HL-60/S4 treated with retinoic acid at 250 ng/mL for 4 days and 3 days (cell line): ENCODE results near the gene F3.

Experiments
- in situ Hi-C: fragments of 300-500 bp; cut with MboI; formaldehyde crosslinking; loops from 2 replicates; pipeline ENCODE4 v1.7.0; 2022; ENCODE audit warnings: low sequenced_read_pairs

F3 gene

DNA sequence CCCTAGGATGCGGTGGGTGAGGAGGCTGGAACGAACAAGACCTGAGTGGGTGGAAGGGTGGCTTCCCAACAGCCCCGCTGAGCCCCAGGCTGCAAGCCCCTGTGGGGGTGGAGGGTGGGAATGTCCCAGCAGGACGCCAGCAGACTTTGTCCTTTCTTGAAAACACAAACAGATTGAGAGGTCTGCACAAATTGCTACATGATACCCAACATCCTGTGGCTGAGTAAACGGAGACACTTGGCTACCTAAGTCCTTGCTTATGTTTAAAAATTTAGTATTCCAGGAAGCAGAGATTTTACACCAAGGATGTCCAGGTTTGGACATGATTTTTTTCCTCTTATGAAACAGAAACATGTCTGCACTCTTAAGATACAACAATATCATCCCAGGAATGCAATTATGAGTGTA, 11.8 kb upstream of the F3 start:
- in situ Hi-C loops, result no loop called here

- in situ Hi-C loops, result no loop called here
Observed at GRCh38 chr1:94552071-94552586, 10.6 kb upstream of the F3 start.

DNA sequence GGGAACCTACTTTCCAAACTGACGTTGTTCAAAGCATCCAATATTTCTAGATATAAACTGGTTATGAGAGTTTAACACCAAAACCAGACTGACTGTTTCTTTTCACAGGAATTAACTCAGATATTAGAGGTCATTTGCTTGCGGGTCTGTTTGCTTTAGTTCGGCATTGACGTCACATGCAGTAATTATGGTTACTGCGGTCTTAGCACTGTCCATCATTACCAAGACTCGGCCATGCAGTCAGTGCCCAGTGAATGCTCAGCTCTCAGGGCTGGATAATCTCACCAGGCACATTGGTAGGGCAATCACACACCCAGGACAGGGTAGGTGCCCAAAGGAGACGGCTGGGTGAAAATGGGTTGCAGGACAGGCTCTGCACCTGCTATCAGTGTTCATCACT, 9.9 kb upstream of the F3 start:
- in situ Hi-C loops, result no loop called here

GRCh38 chr1:94550800-94551241, 9.3 kb upstream of the F3 start:
- in situ Hi-C loops, result no loop called here

DNA sequence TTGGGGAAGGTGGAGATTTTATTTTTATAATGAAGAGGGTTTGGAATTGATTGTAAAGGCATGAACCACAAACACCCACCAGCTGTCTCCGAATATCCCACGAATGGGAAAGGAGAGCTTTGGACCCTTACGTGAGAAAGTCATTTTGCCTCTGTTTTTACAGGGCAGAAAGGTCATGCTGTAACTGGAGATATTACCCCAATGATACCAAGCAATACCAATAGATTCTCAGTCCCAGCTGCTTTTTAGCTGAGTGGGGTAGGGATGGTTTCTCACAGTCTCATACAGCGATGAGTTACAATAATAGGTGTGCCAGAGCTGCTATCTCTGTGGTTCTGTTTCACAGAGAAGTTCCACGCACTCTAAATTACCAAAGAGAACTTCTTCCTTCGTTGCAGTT, 8.8 kb upstream of the F3 start:
- in situ Hi-C loops, result no loop called here

DNA sequence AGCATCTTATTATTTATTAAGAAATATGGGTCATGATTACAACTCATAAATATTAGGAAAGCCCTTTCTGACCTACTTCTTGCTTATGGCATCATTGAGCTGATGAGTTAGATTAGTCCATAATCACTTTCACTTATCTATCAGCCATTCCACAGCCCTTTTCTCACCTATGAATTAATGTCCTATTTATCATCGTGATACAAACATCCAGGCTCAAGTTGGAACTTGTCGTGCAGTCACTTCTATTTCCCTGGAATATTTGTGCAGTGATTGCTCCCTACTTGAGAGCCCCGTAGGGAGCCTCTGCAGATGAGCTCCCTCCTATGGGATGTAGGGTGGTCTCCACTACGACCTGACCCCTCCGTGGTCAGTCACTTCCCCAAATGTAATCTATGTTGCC, 8.1 kb upstream of the F3 start:
- in situ Hi-C loops, result no loop called here

GRCh38 chr1:94544706-94545490, 3.3 kb upstream of the F3 start:
- in situ Hi-C loops, result no loop called here

DNA sequence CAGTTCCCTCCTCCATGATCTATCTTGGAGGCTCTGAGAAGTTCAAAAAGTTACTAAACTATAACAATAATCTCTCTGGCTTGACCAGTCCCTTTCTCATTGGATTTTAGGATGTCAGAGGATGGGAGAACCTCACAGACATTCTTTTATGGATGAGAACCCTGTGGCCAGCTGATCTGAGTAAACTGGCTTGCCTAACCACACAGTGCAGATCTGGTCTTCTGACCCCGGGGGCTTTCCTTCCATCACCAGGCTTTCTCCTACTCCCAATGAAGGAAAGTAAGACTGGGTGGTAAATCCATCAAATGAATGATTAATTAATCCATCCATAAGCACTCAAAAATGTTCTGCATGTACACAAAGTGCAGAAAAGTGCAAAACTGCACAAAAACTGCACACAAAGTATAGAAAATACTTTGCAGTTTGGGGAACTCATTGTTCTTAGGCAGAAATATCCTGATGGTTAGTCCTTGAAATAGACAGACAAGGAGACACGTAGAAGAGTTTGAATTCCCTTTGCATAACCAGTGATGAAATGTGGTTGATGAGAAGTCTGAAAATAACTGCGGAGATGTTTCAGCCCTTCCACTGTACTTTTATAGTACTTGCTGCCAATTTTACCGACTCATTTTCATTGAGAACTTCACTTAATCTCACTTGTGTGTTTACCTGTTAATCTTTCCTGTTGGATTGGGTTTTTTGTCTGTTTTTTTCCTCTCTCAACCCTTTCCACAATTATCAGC, 2.5 kb upstream of the F3 start:
- in situ Hi-C loops, result no loop called here

- in situ Hi-C loops, result no loop called here
Observed at GRCh38 chr1:94543001-94543400, 1.4 kb upstream of the F3 start.

DNA sequence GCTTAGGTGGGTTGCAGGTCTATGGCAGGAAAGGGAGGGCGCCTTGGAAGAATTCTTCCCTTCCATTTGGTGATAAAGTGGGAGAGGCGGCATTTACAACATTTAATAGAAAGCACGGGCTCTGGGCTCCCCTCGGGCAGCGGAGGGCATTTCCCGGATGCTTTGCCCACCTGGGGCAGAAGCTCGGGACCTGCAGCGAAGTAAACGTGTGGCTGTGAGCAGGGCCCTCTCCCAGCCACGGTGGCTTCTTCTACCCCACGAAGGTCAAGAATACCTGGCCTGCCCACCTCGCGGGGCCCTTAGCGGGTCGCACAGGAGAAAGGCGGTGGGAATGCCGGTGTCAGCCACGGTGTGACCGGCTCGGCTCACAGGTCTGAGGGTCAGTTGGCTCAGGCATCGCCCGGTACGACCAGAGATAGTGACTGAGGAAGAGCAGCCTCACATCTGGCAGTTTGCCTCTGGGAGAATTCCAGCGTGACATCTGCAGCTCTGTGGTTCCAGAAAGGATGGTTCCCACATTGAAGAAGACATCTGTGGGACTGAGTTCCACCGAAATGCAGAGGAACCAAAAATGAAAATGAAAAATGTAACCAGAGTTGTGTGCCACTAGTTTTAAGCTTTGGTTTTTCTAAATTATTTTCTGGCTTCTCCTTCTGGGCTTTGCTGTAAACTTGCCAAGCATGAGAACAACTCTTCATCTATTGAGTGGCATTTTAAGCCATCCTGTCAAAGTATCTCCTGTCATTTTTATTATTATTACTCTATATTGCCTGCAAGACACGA, 720 bp upstream of the F3 start:
- in situ Hi-C loops, result no loop called here

DNA sequence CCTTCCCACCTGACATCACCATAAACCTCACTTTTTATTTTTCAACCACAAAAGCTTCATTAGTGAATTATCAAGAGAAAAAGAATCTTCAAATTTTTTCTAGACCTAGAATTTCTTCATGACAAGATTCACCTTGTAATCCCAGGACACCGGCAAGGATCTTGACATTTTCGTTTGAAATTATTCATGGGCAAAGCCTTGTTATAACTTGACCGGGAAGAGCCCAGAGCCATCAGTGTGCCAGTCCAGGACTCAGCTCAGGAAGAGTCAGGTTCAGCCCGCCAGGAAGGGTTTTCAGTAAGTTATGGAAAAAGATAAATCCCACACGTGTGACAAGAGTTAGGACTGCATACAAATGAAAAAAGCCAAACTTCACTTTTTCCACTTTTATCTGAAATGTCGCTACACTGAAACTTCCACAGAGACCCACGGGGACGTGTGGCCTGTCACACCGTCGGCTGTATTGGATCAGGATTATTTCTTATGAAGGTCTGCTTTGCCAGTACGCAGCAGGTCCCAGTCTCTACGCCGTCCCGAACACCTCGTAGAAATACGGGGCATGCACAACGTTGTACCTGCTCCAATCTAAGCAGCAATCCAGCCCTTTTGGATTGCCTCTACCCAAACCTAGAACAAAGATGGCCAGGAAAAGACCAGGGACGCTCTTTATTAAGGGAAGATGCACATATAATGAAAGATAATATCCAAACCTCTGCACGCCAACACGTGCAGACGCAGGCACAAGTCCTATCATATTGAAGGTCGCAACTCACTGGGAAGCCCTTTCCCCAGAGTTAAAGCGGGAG, 916 bp downstream of the F3 start:
- in situ Hi-C loops, result no loop called here

DNA sequence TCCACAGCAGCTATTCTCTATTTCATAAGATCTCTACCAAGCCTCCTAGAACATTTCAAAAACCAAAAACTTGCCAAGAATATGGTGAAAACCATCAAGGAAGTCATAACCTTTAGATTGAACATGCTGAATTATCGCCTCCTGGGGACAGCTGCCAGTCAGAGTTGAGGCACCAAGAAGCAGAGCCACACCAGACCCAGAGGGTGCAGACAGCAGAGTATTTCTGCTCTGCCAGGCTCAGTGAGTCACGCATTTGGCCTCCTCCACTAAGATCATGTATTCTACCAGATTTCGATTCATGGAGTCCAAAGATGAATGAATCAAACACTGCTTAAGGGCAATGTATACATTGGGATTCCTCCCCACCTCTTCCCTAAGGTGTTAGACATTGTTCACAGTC, 2.1 kb downstream of the F3 start:
- in situ Hi-C loops, result no loop called here

- in situ Hi-C loops, result no loop called here
Observed at GRCh38 chr1:94538243-94538827, 3.2 kb downstream of the F3 start.

DNA sequence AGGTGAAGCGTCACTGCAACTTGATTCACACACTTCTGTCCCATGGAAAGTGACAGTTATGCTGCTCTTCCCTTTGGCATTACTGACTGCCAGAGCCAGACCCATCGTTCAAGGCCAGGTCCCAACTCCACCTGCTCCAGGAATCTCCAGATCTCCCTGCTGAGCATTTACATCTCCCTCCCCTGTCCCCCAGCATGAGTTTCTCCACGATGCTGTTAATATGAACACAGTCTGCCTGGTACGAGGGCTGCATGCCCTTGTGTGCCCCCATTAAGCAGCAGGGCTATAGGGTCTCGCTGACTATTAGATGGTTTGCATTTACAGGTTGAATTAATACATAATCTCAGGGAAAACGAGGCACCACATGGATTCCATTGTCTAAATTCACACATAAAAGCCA, 4.3 kb downstream of the F3 start:
- in situ Hi-C loops, result no loop called here

GRCh38 chr1:94535879-94536278, 5.7 kb downstream of the F3 start:
- in situ Hi-C loops, result no loop called here

GRCh38 chr1:94535095-94535494, 6.5 kb downstream of the F3 start:
- in situ Hi-C loops, result no loop called here

GRCh38 chr1:94532077-94532476, 9.5 kb downstream of the F3 start:
- in situ Hi-C loops, result no loop called here

DNA sequence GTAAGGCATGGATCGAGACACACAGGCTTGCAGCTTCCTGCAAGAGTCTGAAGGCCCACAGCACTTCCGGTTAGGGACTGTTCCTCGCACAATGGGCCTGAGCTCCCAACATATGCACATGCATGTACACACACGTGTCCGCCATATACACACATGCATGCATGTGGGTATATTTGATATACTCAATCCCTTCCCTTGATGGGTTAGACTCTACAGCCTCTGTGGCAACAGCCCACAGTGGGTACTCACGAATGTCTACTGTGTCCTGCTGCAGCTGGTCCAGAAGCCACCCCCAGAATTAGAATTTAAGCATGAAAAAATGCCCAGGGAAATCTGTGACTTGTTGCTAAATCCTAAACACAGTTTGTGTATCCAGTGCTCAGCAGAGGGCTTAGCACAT, 9.9 kb downstream of the F3 start:
- in situ Hi-C loops, result no loop called here

- in situ Hi-C loops, result no loop called here
Observed at GRCh38 chr1:94530373-94530878, 11.1 kb downstream of the F3 start.

DNA sequence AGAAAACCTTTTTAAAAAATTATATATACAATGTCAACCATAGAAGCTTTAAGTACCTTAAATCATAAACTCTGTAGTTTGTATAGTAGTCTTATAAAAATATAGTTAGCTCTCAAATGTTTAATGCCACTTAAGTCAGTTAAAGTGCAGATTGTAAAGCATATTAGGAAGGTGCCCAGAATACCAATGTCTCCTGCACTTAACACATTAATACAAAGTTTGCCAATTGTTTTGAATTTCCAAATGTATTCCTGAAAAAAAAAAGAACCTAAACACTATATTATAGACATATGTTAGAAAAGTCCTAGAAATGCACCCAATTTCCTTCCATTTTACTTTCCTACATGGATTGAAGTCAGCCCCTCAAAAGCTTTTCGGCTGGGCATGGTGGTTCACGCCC, 12.1 kb downstream of the F3 start:
- in situ Hi-C loops, result no loop called here
